ENCODE measurements around the gene SDSL.

DNA sequence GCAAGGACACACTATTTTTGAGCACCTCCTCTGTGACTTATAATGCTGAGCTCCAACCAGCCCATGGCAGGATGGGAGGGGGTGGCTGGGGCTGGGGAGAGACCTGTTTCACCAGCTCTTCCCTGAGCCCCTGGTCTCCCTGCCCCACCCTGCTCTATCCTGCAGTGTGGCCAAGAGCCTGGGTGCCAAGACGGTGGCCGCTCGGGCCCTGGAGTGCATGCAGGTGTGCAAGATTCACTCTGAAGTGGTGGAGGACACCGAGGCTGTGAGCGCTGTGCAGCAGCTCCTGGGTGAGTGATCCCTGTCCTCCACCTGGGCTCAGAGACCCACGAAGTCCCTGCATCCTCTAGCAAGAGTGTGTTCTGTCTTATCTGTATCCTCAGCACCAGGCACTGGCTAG, 14.4 kb downstream of the SDSL start:
- no peak for TF ChIP-seq EZH2 (IDR thresholded peaks at IDR 0.05; ENCODE audit: insufficient read depth, poor library complexity, severe bottlenecking)
- TF ChIP-seq EZH2phosphoT487 (IDR thresholded peaks at IDR 0.05; ENCODE audit: insufficient read depth, low read depth) = no peak

Measured in GM23248 (cell line).